ENCODE results near the gene BRICD5.

GRCh38 chr16:2229632-2230250, 19.1 kb upstream of the BRICD5 start:
- TF ChIP-seq, protein P1, sequence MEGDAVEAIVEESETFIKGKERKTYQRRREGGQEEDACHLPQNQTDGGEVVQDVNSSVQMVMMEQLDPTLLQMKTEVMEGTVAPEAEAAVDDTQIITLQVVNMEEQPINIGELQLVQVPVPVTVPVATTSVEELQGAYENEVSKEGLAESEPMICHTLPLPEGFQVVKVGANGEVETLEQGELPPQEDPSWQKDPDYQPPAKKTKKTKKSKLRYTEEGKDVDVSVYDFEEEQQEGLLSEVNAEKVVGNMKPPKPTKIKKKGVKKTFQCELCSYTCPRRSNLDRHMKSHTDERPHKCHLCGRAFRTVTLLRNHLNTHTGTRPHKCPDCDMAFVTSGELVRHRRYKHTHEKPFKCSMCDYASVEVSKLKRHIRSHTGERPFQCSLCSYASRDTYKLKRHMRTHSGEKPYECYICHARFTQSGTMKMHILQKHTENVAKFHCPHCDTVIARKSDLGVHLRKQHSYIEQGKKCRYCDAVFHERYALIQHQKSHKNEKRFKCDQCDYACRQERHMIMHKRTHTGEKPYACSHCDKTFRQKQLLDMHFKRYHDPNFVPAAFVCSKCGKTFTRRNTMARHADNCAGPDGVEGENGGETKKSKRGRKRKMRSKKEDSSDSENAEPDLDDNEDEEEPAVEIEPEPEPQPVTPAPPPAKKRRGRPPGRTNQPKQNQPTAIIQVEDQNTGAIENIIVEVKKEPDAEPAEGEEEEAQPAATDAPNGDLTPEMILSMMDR (conservative IDR thresholded peaks at IDR 0.05; ENCODE audit: low read depth, low read length) = no peak
- no peak for TF ChIP-seq EZH2 (IDR thresholded peaks at IDR 0.05; ENCODE audit: borderline replicate concordance, low read depth, low read length, poor library complexity, severe bottlenecking)
